Peyer's patch (tissue), 4 donors: ENCODE data around the gene CHCHD3. TPM values are rescaled to one million over a fixed set of nuclear protein-coding genes. Genes with fewer than 3 reads are reported as not detected.

ENCODE experiments used
- DNase-seq, 3 donors: peaks; one replicate each; pipeline ENCODE4 v3.0.0-alpha.2; 2017 to 2019
- H3K27ac ChIP-seq, 4 donors: fragments of 200-600 bp; sonication (generic); one replicate each; pipeline ENCODE4 v1.5.1; 2016 to 2019
- H3K27me3 ChIP-seq, 2 donors: fragments of 200-600 bp; sonication (generic); one replicate each; pipeline ENCODE4 v1.5.1; 2019
- H3K36me3 ChIP-seq, 3 donors: fragments of 200-600 bp; sonication (generic); one replicate each; pipeline ENCODE4 v1.5.1; 2016 to 2019
- H3K4me1 ChIP-seq, 4 donors: fragments of 200-600 bp; sonication (generic); one replicate each; pipeline ENCODE4 v1.5.1; 2016 to 2019
- H3K4me3 ChIP-seq, 4 donors: fragments of 200-600 bp; sonication (generic); 1 replicate in 3 of 4; 2 replicates in 1 of 4; pipeline ENCODE4 v1.5.1; 2016 to 2019; ENCODE audit warnings: mild to moderate bottlenecking in 1 of 4
- H3K9me3 ChIP-seq, 4 donors: fragments of 200-600 bp; sonication (generic); one replicate each; pipeline ENCODE4 v1.5.1; 2016 to 2019; ENCODE audit warnings: mild to moderate bottlenecking in 1 of 4
- CTCF ChIP-seq, 6 experiments: fragments of 450-650 bp in 4 of 6; fragments of 200-600 bp in 2 of 6; sonication (generic) in 1 of 6; IDR thresholded peaks; one replicate each; pipeline ENCODE4 v1.5.1; 2017 to 2019; ENCODE audit warnings: antibody characterized with exemption in 6 of 6, mild to moderate bottlenecking in 3 of 6, moderate library complexity in 1 of 6
- POLR2A ChIP-seq, 2 donors: fragments of 450-650 bp; IDR thresholded peaks; one replicate each; pipeline ENCODE4 v1.5.1; 2017; ENCODE audit warnings: antibody characterized with exemption in 2 of 2, mild to moderate bottlenecking in 2 of 2, moderate library complexity in 2 of 2
- small RNA-seq, 2 donors: library from RNA; depleted of rRNA; stranded (forward); fragments of <200 nt; gene quantifications; one replicate each; pipeline ENCODE3, GENCODE V24; 2016
- total RNA-seq, 4 donors: library from RNA; depleted of rRNA; stranded (reverse); fragments of >200 nt; gene quantifications; one replicate each; pipeline ENCODE4 v1.1.0, GENCODE V29; 2016

CHCHD3 gene
- total RNA-seq, 4 donors from 2014 or later = 53.9 to 114 (median 84.0) TPM

GRCh38 chr7:132738254-132738653 is 343.6 kb downstream of the CHCHD3 start:
- no peaks in the 10 kb centered on the region for H3K36me3 ChIP-seq
- no peaks in the 10 kb centered on the region for H3K27me3 ChIP-seq
- no peak overlapping the region for H3K27ac ChIP-seq
- no peak overlapping the region for H3K4me3 ChIP-seq
- TF ChIP-seq CTCF (IDR thresholded peaks at IDR 0.05) = no peak
- no peaks in the 10 kb centered on the region for H3K4me1 ChIP-seq
- DNase-seq = no peak
- H3K9me3 ChIP-seq = no peaks in the 10 kb centered on the region

GRCh38 chr7:132735476-132735875 is 346.4 kb downstream of the CHCHD3 start:
- Histone ChIP-seq H3K4me3 (no peak overlapping the region), H3K27me3 (no peaks in the 10 kb centered on the region), H3K4me1 (no peaks in the 10 kb centered on the region), H3K9me3 (no peaks in the 10 kb centered on the region), H3K36me3 (no peaks in the 10 kb centered on the region), H3K27ac (no peak overlapping the region)
- TF ChIP-seq POLR2A (IDR thresholded peaks at IDR 0.05) (no peak), CTCF (IDR thresholded peaks at IDR 0.05) (no peak)
- no peak for DNase-seq

Small RNAs within 50 kb of the gene (small RNA-seq; reads per million reads assigned to genes)
- gene RF00218 (0 reads per million in 2 donors), gene RNU6-92P (0 reads per million in 2 donors)

Other genes starting within 250 kb of the CHCHD3 start
- 100 to 1,000 TPM; 128 to 502 (median 141) TPM for gene EXOC4, start 171.0 kb upstream of the CHCHD3 start, total RNA-seq